Sigmoid colon (tissue), 7 donors: Measurements from ENCODE around the gene MGAT3. TPM values are rescaled to one million over a fixed set of nuclear protein-coding genes. Genes with fewer than 3 reads are reported as not detected.

ENCODE experiments used
- DNase-seq: peaks from one replicate; pipeline ENCODE4 v3.0.0-alpha.2; 2019
- H3K27ac ChIP-seq, 4 donors: fragments of 200-600 bp; sonication (generic); one replicate each; pipeline ENCODE4 v1.5.1; 2016 to 2019; ENCODE audit warnings: mild to moderate bottlenecking in 1 of 4
- H3K27me3 ChIP-seq, 3 donors: fragments of 200-600 bp; sonication (generic); one replicate each; pipeline ENCODE4 v1.5.1; 2019; ENCODE audit warnings: mild to moderate bottlenecking in 1 of 3
- H3K36me3 ChIP-seq, 4 donors: fragments of 200-600 bp; sonication (generic); one replicate each; pipeline ENCODE4 v1.5.1; 2016 to 2019
- H3K4me1 ChIP-seq, 4 donors: fragments of 200-600 bp; sonication (generic); one replicate each; pipeline ENCODE4 v1.5.1; 2017 to 2019
- H3K4me3 ChIP-seq, 4 donors: fragments of 200-600 bp; sonication (generic); one replicate each; pipeline ENCODE4 v1.5.1; 2017 to 2019; ENCODE audit warnings: mild to moderate bottlenecking in 2 of 4, moderate library complexity in 1 of 4
- H3K9me3 ChIP-seq, 4 donors: fragments of 200-600 bp in 3 of 4; sonication (generic) in 3 of 4; one replicate each; pipeline versions ENCODE4 v1.5.1 to v1.6.1; 2013 to 2019
- EP300 ChIP-seq, 4 donors: sonication (generic); formaldehyde crosslinking; IDR thresholded peaks; one replicate each; pipeline ENCODE4 v1.6.1; 2017; ENCODE audit warnings: antibody characterized with exemption in 4 of 4
- POLR2A ChIP-seq, 2 donors: fragments of 450-650 bp; IDR thresholded peaks; one replicate each; pipeline ENCODE4 v1.6.1; 2016; ENCODE audit warnings: antibody characterized with exemption in 2 of 2, mild to moderate bottlenecking in 2 of 2, moderate library complexity in 2 of 2
- POLR2AphosphoS5 ChIP-seq, 4 donors: sonication (generic); formaldehyde crosslinking; IDR thresholded peaks; one replicate each; pipeline ENCODE4 v1.6.1; 2017; ENCODE audit warnings: antibody characterized with exemption in 4 of 4
- WGBS, 2 donors: extraction: QIAGEN DNeasy Blood & Tissue Kit; methylation state at CpG; one replicate each; pipeline ENCODE4 v1.1.7; 2013; 5-methylcytosine and 5-hydroxymethylcytosine counted together
- intact Hi-C: fragments of 100-400 bp; cut with DNase I; formaldehyde crosslinking; loops from one replicate; pipeline ENCODE4 v1.15.1; 2023
- polyA plus RNA-seq, 3 donors: library from polyadenylated mRNA; stranded (reverse); fragments of 200-250 nt; gene quantifications; one replicate each; pipeline ENCODE4 v1.2.3, GENCODE V29; 2013
- total RNA-seq, 4 donors: library from RNA; depleted of rRNA; stranded (reverse); fragments of >200 nt; gene quantifications; one replicate each; pipeline ENCODE4 v1.1.0, GENCODE V29; 2016
- TF ChIP-seq, protein P1 (sequence below), 4 experiments: fragments of 450-650 bp in 3 of 4; fragments of 200-600 bp in 1 of 4; IDR thresholded peaks; one replicate each; pipeline ENCODE4 v1.5.1; 2016 to 2019; ENCODE audit warnings: antibody characterized with exemption in 4 of 4, mild to moderate bottlenecking in 3 of 4, moderate library complexity in 2 of 4
- donor health status: healthy with polysubstance abuse.
- donor health status: Bipolar disorder and iron deficiency.
- donor health status: healthy.

The MGAT3 gene
- total RNA-seq (1 to 10 TPM in 3 of 4 donors, under 1 TPM in 1; 0.99 to 1.4 (median 1.2) TPM), polyA plus RNA-seq (1 to 10 TPM in 1 of 3 donors, under 1 TPM in 2; 0.60 to 8.1 (median 0.92) TPM)

- no peak for TF ChIP-seq POLR2AphosphoS5 (IDR thresholded peaks at IDR 0.05)
- no peak for TF ChIP-seq EP300 (IDR thresholded peaks at IDR 0.05)
- no peak for TF ChIP-seq POLR2A (IDR thresholded peaks at IDR 0.05)
- TF ChIP-seq, protein P1, sequence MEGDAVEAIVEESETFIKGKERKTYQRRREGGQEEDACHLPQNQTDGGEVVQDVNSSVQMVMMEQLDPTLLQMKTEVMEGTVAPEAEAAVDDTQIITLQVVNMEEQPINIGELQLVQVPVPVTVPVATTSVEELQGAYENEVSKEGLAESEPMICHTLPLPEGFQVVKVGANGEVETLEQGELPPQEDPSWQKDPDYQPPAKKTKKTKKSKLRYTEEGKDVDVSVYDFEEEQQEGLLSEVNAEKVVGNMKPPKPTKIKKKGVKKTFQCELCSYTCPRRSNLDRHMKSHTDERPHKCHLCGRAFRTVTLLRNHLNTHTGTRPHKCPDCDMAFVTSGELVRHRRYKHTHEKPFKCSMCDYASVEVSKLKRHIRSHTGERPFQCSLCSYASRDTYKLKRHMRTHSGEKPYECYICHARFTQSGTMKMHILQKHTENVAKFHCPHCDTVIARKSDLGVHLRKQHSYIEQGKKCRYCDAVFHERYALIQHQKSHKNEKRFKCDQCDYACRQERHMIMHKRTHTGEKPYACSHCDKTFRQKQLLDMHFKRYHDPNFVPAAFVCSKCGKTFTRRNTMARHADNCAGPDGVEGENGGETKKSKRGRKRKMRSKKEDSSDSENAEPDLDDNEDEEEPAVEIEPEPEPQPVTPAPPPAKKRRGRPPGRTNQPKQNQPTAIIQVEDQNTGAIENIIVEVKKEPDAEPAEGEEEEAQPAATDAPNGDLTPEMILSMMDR (IDR thresholded peaks at IDR 0.05): no peak
- Histone ChIP-seq H3K27ac (peak within 1 kb of the TSS in 3 of 4 donors; percentile 13 to 59 (median 34)), H3K4me1 (peaks cover 0 to 17% (median 14%) of the 10 kb centered on the region in 4 donors), H3K9me3 (no peaks in the 10 kb centered on the region), H3K36me3 (no peaks in the 10 kb centered on the region), H3K27me3 (peaks cover 21 to 35% (median 22%) of the 10 kb centered on the region in 3 donors), H3K4me3 (peak within 1 kb of the TSS in 3 of 4 donors; percentile 41 to 52 (median 51))
- WGBS, 2 donors: 35 to 38% methylated on average over 80 of the region's 80 CpGs
- DNase-seq: no peak
- intact Hi-C loops: no loop called here
These were observed at the start of gene MGAT3 for GRCh38 chr22:39456522-39457197. Gene MGAT3, plus strand, starts transcription at chr22:39457012. Its CDS starts 30,336 bp downstream, at chr22:39487348.

GRCh38 chr22:39408173-39408572 lies 48.6 kb upstream of the MGAT3 start:
- H3K4me3 ChIP-seq: no peak overlapping the region
- no peaks in the 10 kb centered on the region for H3K27me3 ChIP-seq
- DNase-seq: no peak
- no peaks in the 10 kb centered on the region for H3K36me3 ChIP-seq
- H3K9me3 ChIP-seq: no peaks in the 10 kb centered on the region
- TF ChIP-seq, protein P1 (IDR thresholded peaks at IDR 0.05): no peak
- TF ChIP-seq POLR2A (IDR thresholded peaks at IDR 0.05) (no peak), POLR2AphosphoS5 (IDR thresholded peaks at IDR 0.05) (no peak), EP300 (IDR thresholded peaks at IDR 0.05) (no peak)
- 91 to 92% methylated on average over 11 of the region's 11 CpGs for WGBS, 2 donors
- H3K4me1 ChIP-seq: peaks cover 0 to 18% (median 17%) of the 10 kb centered on the region in 4 donors
- intact Hi-C loops: no loop called here
- no peak overlapping the region for H3K27ac ChIP-seq

DNA sequence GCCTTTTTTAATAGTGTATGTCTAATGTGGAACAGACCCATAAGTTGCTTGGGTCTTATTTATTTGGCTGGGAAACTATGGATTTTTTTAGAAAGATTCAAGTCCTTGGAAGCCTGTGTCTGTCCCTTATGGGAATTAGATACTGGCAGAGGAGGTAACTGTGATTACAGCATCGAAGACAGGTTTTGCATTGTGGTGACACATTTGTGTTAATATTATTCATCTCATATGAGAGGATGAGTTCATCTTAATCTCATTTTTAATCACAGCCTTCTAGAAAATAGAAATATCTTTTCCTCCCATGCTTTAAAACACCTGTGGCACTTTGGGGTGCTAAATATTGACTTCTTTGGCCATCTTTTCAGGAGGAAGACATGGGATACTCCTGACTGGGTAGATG lies 48.0 kb upstream of the MGAT3 start:
- Histone ChIP-seq H3K27ac (no peak overlapping the region), H3K36me3 (no peaks in the 10 kb centered on the region), H3K9me3 (no peaks in the 10 kb centered on the region), H3K4me1 (peaks cover 0 to 18% (median 17%) of the 10 kb centered on the region in 4 donors), H3K4me3 (no peak overlapping the region), H3K27me3 (no peaks in the 10 kb centered on the region)
- TF ChIP-seq, protein P1 (IDR thresholded peaks at IDR 0.05): no peak
- TF ChIP-seq EP300 (IDR thresholded peaks at IDR 0.05) (no peak), POLR2AphosphoS5 (IDR thresholded peaks at IDR 0.05) (no peak), POLR2A (IDR thresholded peaks at IDR 0.05) (no peak)
- WGBS, 2 donors: 88 to 98% methylated on average over 1 of the region's 1 CpG
- intact Hi-C loops: no loop called here
- DNase-seq: no peak

DNA sequence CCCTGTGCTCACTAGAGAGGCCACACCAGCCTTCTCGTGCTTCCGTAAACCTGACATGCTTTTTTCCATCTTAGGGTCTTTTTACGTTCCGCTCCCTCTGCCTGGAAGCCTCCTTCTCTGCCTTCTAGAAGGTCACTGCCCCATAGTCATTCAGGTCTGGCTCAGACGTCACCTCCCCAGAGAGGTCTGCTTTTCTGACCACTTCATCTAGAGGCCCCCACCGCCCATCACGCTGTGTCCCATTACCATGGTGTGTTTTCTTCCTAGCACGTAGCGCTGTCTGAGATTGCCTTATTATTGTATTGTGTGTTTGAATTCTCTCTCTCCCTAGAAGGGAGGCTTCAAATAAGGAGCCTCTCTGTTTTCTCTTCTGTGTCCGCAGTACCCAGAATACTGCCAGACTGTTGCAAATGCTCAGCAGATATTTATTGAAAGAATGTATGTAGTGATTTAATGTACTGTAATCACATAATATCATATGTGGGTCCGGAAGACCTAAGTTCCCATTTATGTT lies 47.2 kb upstream of the MGAT3 start:
- TF ChIP-seq POLR2A (IDR thresholded peaks at IDR 0.05): no peak
- TF ChIP-seq, protein P1 (IDR thresholded peaks at IDR 0.05): no peak
- no peak for TF ChIP-seq EP300 (IDR thresholded peaks at IDR 0.05)
- TF ChIP-seq POLR2AphosphoS5 (IDR thresholded peaks at IDR 0.05): no peak
- Histone ChIP-seq H3K4me3 (no peak overlapping the region), H3K4me1 (peaks cover 0 to 17% (median 16%) of the 10 kb centered on the region in 4 donors), H3K27me3 (no peaks in the 10 kb centered on the region), H3K27ac (no peak overlapping the region), H3K36me3 (no peaks in the 10 kb centered on the region), H3K9me3 (no peaks in the 10 kb centered on the region)
- no peak for DNase-seq
- 95 to 96% methylated on average over 11 of the region's 11 CpGs for WGBS, 2 donors
- intact Hi-C loops: no loop called here
